GM19467 (cell line): Measurements from ENCODE around the gene GOLGA5.

Source experiments
- ATAC-seq: cut with Tn5 transposase; IDR thresholded peaks from one replicate; pipeline ENCODE4 v1.9.1; 2021; ENCODE audit warnings: mild to moderate bottlenecking, moderate library complexity; ENCODE audit not compliant: unreplicated experiment

Gene GOLGA5

DNA sequence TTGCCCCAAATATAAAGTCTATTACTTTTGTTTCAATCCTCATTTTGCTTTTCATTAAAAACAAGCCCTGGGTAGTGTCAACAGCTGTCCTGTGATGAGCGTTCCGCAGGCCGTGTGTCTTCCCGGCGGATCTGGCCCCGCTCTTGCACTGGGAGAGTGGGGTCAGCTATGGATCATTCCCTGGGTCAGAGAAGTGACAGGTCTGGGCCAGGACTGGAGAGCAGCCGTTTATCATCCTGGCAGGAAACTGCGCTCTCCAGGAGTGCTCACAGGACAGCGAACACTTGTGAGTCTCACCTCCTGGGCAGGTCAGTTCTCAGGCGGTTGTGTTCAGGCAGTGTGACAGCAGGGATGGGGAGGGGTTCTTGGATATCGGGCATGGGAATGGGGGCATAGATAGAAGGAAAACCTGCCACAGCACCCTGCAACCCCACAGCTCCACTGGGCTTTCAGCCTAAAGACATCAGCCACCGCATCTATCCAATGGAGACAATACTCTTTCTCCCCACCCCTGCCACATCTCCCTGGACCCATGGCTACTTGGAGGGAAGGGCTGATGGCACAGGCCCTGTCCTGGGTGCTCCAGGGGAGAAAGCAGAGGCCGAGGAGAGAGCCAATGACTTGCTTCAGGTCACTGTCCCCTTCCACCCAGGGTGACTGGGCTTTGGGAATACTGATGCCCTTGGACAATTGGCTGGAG, 81.0 kb downstream of the GOLGA5 start:
- no peak for ATAC-seq

GRCh38 chr14:92877757-92878431, 83.8 kb downstream of the GOLGA5 start:
- no peak for ATAC-seq

- ATAC-seq: no peak
Observed at GRCh38 chr14:92880351-92880750, 86.2 kb downstream of the GOLGA5 start.

- no peak for ATAC-seq
Observed at GRCh38 chr14:92880851-92881250, 86.7 kb downstream of the GOLGA5 start.

DNA sequence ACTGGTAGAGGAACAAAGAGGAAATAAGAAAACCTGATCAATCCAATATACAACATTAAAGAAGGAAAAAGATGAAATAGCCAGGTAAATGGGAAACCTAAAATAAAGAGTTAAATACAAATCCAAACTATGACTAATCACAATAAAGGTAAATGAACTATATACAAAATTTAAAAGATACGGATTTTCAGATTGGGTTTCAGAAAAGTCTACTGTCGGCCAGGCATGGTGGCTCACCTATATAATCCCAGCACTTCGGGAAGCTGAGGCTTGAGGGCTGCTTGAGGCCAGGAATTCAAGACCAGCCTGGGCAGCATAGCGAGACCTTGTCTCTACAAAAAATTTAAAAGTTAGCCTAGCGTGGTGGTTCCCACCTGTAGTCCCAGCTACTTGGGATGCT, 89.0 kb downstream of the GOLGA5 start:
- ATAC-seq: no peak

DNA sequence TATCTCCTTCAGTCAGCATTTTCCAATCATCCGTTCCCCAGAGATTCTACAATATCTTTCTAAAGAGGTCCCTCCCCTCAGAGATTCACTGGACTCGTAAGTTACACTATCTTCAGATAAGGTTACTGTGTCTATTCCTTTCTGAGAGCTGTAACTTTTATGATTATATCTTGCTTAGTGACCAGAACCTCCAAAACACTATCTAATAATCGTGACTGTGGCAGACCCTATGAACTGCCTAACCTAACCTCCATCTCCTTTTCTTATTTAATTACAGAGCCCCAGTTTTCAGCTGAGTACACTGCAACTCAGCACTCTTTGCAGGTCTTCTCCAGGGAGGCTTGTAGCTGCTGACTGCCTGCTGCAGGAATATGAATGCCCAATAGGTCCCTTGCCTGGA, 90.3 kb downstream of the GOLGA5 start:
- ATAC-seq: no peak

- no peak for ATAC-seq
Observed at GRCh38 chr14:92885279-92886061, 91.4 kb downstream of the GOLGA5 start.

DNA sequence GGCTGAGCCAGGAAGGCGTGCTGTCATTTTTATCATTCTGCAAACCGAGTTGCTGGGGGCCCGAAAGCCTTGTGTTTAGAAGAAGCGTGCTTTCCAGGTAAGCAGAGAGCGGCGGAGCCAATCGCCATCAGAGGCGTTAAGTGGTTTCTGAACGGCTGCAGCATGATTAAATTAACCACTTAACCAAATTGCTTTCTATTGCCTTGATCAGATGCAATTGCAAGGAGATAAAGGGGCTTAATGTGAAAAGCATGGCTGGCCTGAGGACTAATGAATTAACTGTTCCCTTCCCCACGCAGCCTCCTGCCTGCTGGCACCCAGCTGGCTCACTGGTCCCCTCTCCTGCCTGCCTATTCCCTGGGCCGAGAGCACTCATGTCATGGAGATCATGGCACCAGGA, 92.2 kb downstream of the GOLGA5 start:
- ATAC-seq: no peak

DNA sequence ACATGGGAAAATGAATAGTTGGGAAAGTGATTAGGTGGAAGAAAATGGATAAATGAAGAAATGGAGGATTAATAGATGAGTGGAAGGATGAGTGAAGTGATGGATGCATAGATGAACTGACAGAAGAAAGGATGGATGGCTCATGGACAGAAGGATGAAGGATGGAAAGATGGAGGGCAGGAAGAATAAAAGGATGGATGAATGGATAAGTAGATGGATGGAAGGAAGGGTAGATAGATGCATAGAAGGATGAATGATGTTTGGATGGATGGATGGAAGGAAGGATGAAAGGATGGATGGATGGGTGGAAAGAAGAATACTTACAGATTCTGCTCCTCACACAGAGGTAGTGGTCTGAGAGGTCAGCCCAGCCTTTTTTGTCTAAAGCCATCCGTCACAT, 93.1 kb downstream of the GOLGA5 start:
- ATAC-seq: no peak

- no peak for ATAC-seq
Observed at GRCh38 chr14:92888896-92889295, 94.8 kb downstream of the GOLGA5 start.
